NK-92 (cell line): ENCODE measurements around the gene CX3CR1.
"Not testable (repeated sequence)": the region's sequence is repeated elsewhere in the genome, so short reads cannot be mapped to it uniquely, and the experiment has no call there.

Experiments used
- DNase-seq: peaks from one replicate; lab custom pipeline; 2025; ENCODE audit not compliant: unreplicated experiment; lab: John Stamatoyannopoulos, UW

The CX3CR1 gene

GRCh38 chr3:39267631-39268548, 11.9 kb downstream of the CX3CR1 start:
- no peak for DNase-seq

- DNase-seq, result no peak
Measured at GRCh38 chr3:39264053-39264452, 15.8 kb downstream of the CX3CR1 start.

- DNase-seq, result no peak
Measured at GRCh38 chr3:39263576-39263975, 16.3 kb downstream of the CX3CR1 start.

GRCh38 chr3:39262846-39263245, 17.0 kb downstream of the CX3CR1 start:
- no peak for DNase-seq

- DNase-seq, result no peak
Measured at GRCh38 chr3:39261726-39262125, 18.1 kb downstream of the CX3CR1 start.

GRCh38 chr3:39260957-39261356, 18.9 kb downstream of the CX3CR1 start:
- DNase-seq, result no peak

- no peak for DNase-seq
Measured at GRCh38 chr3:39260318-39260717, 19.5 kb downstream of the CX3CR1 start.

- no peak for DNase-seq
Measured at GRCh38 chr3:39255503-39256325, 24.1 kb downstream of the CX3CR1 start.

GRCh38 chr3:39254806-39255449, 24.9 kb downstream of the CX3CR1 start:
- DNase-seq, result no peak

GRCh38 chr3:39251576-39251975, 28.3 kb downstream of the CX3CR1 start:
- no peak for DNase-seq

- DNase-seq, result no peak
Measured at GRCh38 chr3:39250116-39250747, 29.6 kb downstream of the CX3CR1 start.

GRCh38 chr3:39249453-39250115, 30.3 kb downstream of the CX3CR1 start:
- no peak for DNase-seq

- DNase-seq, result no peak
Measured at GRCh38 chr3:39241561-39241960, 38.3 kb downstream of the CX3CR1 start.

- no peak for DNase-seq
Measured at GRCh38 chr3:39237027-39237426, 42.8 kb downstream of the CX3CR1 start.

- DNase-seq, result no peak
Measured at GRCh38 chr3:39234651-39235050, 45.2 kb downstream of the CX3CR1 start.

GRCh38 chr3:39232859-39233258, 47.0 kb downstream of the CX3CR1 start:
- DNase-seq, result no peak

GRCh38 chr3:39230453-39230852, 49.4 kb downstream of the CX3CR1 start:
- DNase-seq, result no peak

- DNase-seq, result no peak
Measured at GRCh38 chr3:39228496-39228895, 51.3 kb downstream of the CX3CR1 start.

GRCh38 chr3:39227596-39227995, 52.2 kb downstream of the CX3CR1 start:
- DNase-seq, result not testable (repeated sequence)

- DNase-seq, result no peak
Measured at GRCh38 chr3:39226106-39226741, 53.6 kb downstream of the CX3CR1 start.
